Effector memory CD4-positive, alpha-beta T cell (primary cell): Measurements from ENCODE around the gene SGMS1.
"Not testable (repeated sequence)": the region's sequence is repeated elsewhere in the genome, so short reads cannot be mapped to it uniquely, and the experiment has no call there.

ENCODE experiments used
- DNase-seq, 3 donors: peaks; one replicate each; pipeline ENCODE4 v3.0.0-alpha.2; 2020
- H3K27ac ChIP-seq: 2 replicates; pipeline ENCODE4 v1.7.0; 2013; ENCODE audit warnings: mild to moderate bottlenecking, low read length, moderate library complexity; ENCODE audit not compliant: insufficient read depth, poor library complexity, severe bottlenecking
- H3K27me3 ChIP-seq: replicated peaks from 2 replicates; pipeline ENCODE4 v1.7.0; 2013; ENCODE audit warnings: mild to moderate bottlenecking, low read length; ENCODE audit not compliant: insufficient read depth, control insufficient read depth, poor library complexity, severe bottlenecking
- H3K36me3 ChIP-seq: 2 replicates; pipeline ENCODE4 v1.7.0; 2013; ENCODE audit warnings: mild to moderate bottlenecking, low read length, moderate library complexity; ENCODE audit not compliant: control insufficient read depth, insufficient read depth
- H3K4me1 ChIP-seq: 2 replicates; pipeline ENCODE4 v1.7.0; 2013; ENCODE audit warnings: low read length, mild to moderate bottlenecking; ENCODE audit not compliant: control insufficient read depth, insufficient read depth, poor library complexity, severe bottlenecking
- H3K4me3 ChIP-seq: 2 replicates; pipeline ENCODE4 v1.7.0; 2013; ENCODE audit warnings: low read length, low read depth, mild to moderate bottlenecking; ENCODE audit not compliant: insufficient read depth, poor library complexity, severe bottlenecking
- H3K9me3 ChIP-seq: 2 replicates; pipeline ENCODE4 v1.7.0; 2013; ENCODE audit warnings: mild to moderate bottlenecking, low read length, moderate library complexity; ENCODE audit not compliant: control insufficient read depth

SGMS1 gene

DNA sequence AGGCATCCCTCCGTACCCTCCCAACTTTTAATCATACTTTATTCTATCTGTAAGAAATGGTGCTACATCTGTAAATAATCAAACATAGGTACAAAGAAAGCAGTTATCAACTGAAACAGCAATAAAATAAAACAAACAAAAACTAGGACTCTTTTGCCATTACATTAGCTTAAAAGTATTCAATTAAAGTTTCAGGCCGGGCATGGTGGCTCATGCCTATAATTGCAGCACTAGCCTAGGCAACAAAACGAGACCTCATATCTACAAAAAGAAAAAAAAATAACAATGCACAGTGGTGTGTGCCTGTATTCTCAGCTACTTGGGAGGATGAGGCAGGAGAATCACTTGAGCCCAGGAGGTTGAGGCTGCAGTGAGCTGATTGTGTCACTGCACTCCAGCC lies 161.9 kb downstream of the SGMS1 start:
- Histone ChIP-seq H3K36me3 (peaks cover 15% of the 10 kb centered on the region), H3K4me3 (no peak overlapping the region), H3K27me3 (no peaks in the 10 kb centered on the region), H3K4me1 (no peaks in the 10 kb centered on the region), H3K9me3 (no peaks in the 10 kb centered on the region), H3K27ac (no peak overlapping the region)
- no peak for DNase-seq

DNA sequence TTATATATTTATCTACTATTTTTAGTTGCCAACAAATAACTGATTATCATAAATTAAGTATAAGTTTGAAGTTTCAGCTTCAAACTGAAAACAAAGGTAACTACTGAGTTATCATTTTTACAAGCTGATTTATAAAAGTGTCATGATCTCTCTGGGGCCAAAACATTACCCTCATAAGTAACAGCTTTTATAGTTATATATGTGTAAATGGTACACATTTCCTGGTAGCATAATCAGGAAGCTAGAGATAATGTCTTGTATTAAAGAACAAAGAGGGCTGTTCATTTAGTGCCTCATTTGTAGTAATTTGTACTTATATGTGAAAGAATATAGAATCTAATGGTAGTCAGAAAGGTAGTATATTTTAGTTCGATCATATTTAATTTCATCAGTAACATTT lies 162.6 kb downstream of the SGMS1 start:
- DNase-seq = no peak
- no peak overlapping the region for H3K4me3 ChIP-seq
- H3K27me3 ChIP-seq = no peaks in the 10 kb centered on the region
- H3K9me3 ChIP-seq = no peaks in the 10 kb centered on the region
- no peak overlapping the region for H3K27ac ChIP-seq
- H3K4me1 ChIP-seq = no peaks in the 10 kb centered on the region
- peaks cover 15% of the 10 kb centered on the region for H3K36me3 ChIP-seq

DNA sequence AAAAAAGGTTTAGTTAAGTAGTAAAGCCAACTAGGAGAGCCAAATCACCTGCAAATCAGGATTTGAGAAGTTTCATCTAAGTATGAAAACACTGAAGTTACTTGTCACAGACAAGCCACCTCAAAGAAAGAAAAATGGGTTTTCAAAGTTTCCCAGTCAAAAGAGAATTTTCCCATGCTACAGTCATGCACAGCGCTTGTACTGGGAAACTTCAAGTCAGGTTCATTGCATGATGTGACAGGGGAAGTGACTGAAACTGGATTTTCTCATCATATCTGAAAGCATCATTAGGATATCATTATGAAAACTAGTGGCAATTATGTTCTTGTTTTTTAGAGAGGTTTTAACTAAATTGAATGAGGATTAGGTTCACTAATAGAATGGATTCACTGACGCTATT lies 167.0 kb downstream of the SGMS1 start:
- no peak overlapping the region for H3K4me3 ChIP-seq
- no peak overlapping the region for H3K27ac ChIP-seq
- DNase-seq = no peak
- H3K9me3 ChIP-seq = no peaks in the 10 kb centered on the region
- no peaks in the 10 kb centered on the region for H3K4me1 ChIP-seq
- H3K27me3 ChIP-seq = no peaks in the 10 kb centered on the region
- peaks cover 15% of the 10 kb centered on the region for H3K36me3 ChIP-seq

DNA sequence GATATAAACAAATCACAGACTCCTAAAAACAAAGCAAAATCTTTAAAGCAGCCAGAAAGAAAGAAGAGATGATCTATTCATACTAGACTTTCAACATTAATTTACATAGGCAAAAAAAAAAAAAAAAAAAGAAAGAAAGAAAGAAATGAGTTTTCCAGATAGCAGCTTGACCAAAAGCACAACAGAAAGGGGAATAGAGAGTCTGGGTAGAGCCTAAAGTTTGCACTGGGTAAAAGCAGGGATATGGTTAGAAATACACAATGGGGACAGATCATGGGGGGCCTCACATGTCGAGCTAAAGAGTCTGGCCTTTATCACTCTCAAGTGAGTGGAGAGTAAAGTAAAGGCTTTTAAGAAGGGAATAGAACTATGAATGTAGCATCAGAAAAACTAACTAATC lies 169.8 kb downstream of the SGMS1 start:
- Histone ChIP-seq H3K36me3 (no peaks in the 10 kb centered on the region), H3K4me3 (no peak overlapping the region)

DNA sequence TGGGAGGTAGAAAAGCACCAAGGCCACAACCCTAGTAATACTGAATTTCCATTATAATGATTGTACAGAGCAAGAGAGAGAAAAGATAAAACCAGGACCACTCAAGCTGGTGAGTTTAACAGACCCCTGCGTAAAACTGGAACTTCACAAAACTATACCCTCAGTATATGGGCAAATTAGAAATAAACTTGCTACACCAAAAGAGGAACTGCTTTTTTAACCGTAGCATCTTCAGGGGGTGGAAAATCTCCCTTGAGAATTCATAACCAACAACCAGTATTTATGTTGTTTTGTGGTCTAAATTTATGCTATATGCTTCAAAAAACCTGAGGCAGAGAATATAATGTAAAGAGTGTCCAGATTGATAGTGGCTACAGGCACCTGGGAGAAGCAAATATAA lies 171.2 kb downstream of the SGMS1 start:
- DNase-seq = no peak
- Histone ChIP-seq H3K4me3 (no peak overlapping the region), H3K27ac (no peak overlapping the region), H3K36me3 (no peaks in the 10 kb centered on the region), H3K9me3 (no peaks in the 10 kb centered on the region), H3K4me1 (peaks cover 3% of the 10 kb centered on the region), H3K27me3 (no peaks in the 10 kb centered on the region)

More for the DNA sequence above, 169.8 kb downstream of the SGMS1 start:
- no peak for DNase-seq
- Histone ChIP-seq H3K4me1 (no peaks in the 10 kb centered on the region), H3K27ac (no peak overlapping the region), H3K9me3 (no peaks in the 10 kb centered on the region), H3K27me3 (no peaks in the 10 kb centered on the region)

DNA sequence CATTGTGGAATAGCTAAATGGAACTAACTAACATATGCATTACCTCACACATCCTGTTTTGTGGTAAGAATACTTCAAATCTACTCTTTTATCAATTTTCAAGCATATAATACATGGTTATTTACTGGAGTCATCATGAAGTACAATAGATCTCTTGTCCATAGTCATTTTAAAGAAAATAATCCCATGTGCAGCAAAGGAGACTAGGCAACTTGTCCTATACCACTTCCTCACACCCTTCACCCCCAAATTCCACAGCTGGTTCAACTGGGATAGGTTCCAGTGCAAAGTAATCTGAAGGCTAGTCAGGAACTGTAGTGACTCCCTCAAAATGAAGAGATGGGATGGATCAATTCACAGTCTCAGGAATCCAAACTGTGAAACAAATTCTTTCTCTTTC lies 176.1 kb downstream of the SGMS1 start:
- peaks cover 3% of the 10 kb centered on the region for H3K4me1 ChIP-seq
- H3K4me3 ChIP-seq = no peak overlapping the region
- H3K27ac ChIP-seq = no peak overlapping the region
- no peaks in the 10 kb centered on the region for H3K9me3 ChIP-seq
- H3K27me3 ChIP-seq = no peaks in the 10 kb centered on the region
- DNase-seq = no peak
- no peaks in the 10 kb centered on the region for H3K36me3 ChIP-seq

DNA sequence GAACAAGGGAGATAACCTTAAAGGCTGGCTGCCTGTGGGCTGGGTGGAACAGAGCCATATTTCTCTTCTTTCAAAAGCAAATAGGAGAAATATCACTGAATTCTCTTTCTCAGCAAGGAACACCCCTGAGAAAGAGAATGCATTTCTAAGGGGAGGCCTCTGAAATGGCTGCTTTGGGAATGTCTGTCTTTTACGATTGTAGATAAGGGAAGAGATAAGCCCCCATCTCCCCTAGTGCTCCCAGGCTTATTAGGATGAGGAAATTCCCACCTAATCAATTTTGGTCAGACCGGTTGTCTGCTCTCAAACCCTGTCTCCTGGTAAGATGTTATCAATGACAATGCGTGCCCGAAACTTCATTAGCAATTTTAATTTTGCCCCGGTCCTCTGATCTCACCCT lies 178.0 kb downstream of the SGMS1 start:
- H3K4me3 ChIP-seq, H3K27ac ChIP-seq, DNase-seq, H3K4me1 ChIP-seq, H3K36me3 ChIP-seq, H3K27me3 ChIP-seq, H3K9me3 ChIP-seq: not testable (repeated sequence)

DNA sequence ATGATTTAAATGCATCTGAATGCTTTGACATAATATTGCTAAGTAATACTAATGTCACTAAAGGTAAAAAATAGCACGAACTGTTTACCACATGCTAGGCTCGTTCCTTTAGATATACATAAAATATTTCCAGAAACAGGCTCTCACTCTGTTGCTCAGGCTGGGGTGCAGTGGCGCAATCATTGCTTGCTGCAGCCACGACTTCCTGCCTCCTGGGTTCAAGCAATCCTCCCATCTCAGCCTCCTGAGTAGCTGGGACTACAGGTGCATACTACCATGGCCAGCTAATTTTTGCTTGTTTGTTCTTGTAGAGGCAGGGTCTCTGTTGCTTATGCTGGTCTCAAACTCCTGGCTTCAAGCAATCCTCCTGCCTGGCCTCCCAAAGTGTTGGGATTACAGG lies 183.3 kb downstream of the SGMS1 start:
- no peak for DNase-seq
- Histone ChIP-seq H3K9me3 (no peaks in the 10 kb centered on the region), H3K4me1 (no peaks in the 10 kb centered on the region), H3K27me3 (no peaks in the 10 kb centered on the region), H3K4me3 (no peak overlapping the region), H3K36me3 (no peaks in the 10 kb centered on the region), H3K27ac (no peak overlapping the region)

DNA sequence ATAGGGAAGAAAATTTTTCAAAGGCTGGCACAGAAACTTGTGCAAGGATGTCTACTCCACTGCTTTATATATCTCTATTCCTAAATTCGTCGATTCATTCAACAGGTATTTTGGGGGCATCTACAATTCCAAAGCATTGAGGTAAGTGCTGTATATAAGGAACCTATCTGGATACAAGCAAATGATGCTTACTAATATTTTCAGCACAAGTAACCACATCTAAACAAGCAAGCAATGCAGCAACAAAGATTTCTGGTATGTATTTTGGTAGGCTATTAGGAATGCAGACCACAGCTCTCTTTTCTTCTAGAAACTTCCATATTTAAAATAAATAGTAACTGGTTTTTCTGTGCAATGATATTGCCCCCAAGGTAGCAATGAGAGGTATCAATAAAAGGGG lies 183.9 kb downstream of the SGMS1 start:
- Histone ChIP-seq H3K27me3 (no peaks in the 10 kb centered on the region), H3K4me3 (no peak overlapping the region), H3K36me3 (no peaks in the 10 kb centered on the region), H3K9me3 (no peaks in the 10 kb centered on the region), H3K27ac (no peak overlapping the region), H3K4me1 (no peaks in the 10 kb centered on the region)
- no peak for DNase-seq

DNA sequence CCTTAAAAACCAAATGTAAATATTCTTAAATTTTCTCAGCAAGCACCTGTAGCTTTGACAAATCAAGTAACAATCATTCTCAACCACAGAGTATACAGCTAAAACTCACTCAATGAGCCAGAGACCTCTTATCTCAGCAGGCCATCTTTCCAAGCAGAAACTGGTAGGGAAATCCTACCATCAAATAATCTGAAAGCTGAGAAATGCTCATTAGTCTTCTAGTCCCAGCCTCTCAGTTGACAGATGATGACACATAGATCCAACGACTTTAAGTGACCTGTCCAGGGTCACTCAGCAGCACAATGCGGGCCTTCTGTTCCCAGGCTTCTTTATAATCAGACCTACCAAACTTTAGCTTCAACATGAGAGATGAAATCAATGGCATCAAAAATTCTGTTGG lies 184.6 kb downstream of the SGMS1 start:
- Histone ChIP-seq H3K27ac (no peak overlapping the region), H3K4me3 (no peak overlapping the region), H3K9me3 (no peaks in the 10 kb centered on the region), H3K4me1 (no peaks in the 10 kb centered on the region), H3K27me3 (no peaks in the 10 kb centered on the region), H3K36me3 (no peaks in the 10 kb centered on the region)
- DNase-seq = no peak
